ENCODE measurements around the gene MYH3.
"Not testable (repeated sequence)": the region's sequence is repeated elsewhere in the genome, so short reads cannot be mapped to it uniquely, and the experiment has no call there.

MYH3 gene

DNA sequence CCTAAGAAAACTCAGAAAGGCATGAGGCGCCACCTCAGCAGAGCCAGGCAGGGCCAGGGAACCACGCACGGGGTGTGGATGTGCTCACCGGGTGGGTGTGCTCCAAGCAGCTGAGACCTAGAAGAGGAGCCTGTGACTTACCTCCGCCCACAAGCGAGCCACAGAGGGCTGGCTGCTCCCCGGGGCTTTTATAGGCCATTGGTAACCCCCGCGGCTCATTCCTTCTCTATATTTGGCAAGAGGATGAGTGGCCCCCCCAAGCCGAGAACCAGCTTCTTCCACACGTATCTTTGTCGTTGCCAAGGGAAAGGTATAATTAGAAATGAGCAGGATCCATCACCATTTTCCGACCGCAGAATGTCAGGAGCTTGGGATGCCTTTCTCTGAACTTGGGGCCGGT, at the start of gene MYH3:
MYH3 (minus strand) TSS at position 162 of the 400 bp plus-strand sequence. CDS start 2,245 bp downstream, outside the sequence.
- no peak for DNase-seq

DNA sequence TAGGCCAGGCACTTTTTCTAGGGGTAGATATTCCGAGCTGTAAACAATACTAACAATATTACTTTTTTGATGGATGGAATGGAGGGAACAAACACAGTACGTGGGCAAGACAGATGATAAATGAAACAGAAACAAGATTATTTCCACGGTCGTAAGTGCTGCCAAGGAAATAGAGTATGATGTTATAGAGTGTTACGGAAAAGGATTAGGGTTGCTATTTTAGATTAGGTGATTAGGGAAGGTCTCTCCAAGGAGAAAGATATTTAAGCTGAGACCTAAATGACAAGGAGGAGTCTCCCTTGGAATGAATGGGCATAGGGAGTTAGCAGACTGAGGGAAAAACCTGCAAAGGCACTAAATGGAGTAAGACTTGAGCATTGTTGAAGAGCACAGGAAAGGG, 48.6 kb upstream of the MYH3 start:
- no peak for DNase-seq

DNA sequence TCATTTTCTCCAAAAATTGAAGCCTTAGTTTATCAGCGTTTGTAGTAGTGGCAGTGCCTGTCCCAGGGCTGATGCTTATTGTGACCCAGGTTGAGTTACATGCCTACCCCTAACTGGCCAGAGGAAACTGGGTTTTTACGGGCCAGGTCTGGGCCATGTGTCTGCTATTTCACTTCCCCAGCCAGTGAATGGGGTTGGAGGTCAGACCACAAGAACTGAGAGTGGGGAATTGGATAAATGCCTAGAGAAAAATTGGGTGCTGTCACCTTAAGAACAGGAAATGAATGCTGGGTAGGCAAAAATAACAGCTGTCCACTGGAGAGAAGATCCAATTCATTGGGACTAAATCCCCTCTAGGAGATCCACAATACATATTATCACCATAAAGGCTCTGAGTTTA, 45.5 kb upstream of the MYH3 start:
- DNase-seq, result peak; percentile 2

DNA sequence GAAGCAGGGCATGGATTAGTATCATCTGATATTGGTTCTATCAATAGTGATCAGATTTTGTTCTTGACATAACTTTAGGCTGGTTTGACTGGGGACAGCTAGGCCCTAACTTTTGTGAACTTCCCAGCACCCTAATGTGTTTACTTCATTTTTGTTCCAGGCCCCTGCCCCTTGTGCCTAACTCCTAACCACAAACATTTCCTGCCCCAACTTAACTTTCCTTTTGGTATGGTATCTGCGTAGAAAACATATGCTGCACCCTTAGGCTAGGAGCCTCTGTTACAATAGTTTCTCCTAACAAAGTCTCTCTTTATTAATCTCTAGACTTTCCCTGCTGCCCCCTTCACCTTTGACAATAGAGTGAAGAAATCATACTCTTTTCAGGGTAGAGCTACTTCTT, 42.7 kb upstream of the MYH3 start:
- DNase-seq, result peak; percentile 29

DNA sequence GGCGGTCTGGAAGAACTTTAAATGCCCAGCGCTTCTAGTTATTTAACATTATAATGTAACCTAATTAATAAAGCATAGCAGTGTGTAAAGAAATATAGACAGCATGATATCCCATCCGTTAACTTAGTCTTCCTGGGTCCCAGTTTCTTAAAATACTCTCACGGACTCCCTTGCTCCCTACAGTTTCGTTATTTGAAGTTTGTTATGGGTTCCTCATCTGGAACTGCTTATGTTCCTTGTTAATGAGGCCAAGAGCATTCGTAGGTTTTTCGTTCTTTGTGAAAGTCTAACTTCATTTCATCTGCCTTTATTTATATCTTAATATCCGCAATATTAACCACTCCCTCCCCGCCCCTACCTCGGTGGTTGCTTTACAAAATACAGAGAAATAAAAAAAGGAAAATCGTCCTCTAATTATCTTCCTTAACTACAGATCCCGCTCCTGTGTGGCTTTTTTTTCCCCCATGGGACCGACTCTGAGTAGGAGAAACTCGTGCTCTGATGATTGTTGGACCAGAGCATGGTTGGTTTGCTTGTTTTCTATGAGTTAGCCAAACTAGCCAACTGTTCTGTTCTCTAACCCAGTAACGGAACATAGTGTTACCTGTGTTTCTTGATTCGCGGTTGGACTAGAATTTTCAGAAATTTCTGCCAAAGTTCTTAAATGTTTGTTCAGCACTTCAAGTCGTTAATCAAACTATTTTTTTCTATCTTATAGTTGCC, 41.1 kb upstream of the MYH3 start:
- no peak for DNase-seq

DNA sequence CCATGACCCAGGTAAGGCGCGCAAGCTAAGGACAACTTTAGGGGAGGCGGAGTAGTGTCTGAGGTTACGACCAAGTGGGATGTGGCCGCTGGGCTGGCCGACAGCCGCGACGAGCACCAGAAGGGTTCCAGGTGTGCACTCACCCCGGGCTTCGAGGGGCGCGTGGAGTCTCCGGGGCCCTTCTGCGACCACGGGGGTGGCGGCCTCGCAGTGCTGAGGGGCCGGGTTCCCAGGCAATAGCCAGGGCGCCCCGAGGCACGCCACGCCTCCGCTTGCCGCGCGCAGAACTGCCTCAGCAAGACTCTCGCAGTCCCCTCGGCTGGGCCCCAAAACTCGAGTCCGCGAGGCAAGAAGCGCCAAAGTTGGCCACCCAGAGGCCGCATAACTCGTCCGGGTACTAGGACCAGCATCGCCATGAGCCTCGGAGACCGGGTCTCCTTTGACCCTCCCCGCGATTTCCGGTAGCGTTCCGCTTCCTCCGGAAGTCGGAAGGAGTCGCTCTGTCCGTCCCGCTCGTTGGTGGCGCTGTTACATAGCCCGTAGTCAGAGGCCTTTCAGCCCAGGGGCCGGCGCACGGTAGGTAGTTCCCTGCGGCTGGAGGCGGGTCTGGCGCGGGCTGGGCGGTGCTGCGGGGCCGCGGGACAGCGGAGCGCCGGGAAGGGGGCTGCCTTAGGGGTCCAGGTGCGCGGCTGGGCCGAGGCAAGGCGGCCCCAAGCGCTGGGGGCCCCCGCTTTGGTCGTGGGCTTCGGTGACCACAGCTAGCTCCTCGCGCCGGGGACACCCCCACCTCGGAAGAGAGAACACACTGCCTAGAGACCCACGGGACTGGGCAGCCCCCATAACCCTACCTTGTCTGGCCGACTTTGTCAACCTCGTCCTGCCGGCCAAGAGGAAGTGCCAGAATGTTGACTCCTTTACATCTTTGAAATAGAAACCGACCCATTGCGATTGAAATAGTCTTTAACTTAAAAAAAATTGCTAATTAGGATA, 40.3 kb upstream of the MYH3 start, which contains the start of the genes ADPRM and SCO1:
ADPRM (plus strand) TSS at position 503 of the 990 bp plus-strand sequence. CDS start 7,333 bp downstream, outside the sequence.
SCO1 (minus strand) TSS at position 442 of the 990 bp plus-strand sequence; CDS start at position 416, 26 bp downstream.
- DNase-seq, result peak; percentile 88

DNA sequence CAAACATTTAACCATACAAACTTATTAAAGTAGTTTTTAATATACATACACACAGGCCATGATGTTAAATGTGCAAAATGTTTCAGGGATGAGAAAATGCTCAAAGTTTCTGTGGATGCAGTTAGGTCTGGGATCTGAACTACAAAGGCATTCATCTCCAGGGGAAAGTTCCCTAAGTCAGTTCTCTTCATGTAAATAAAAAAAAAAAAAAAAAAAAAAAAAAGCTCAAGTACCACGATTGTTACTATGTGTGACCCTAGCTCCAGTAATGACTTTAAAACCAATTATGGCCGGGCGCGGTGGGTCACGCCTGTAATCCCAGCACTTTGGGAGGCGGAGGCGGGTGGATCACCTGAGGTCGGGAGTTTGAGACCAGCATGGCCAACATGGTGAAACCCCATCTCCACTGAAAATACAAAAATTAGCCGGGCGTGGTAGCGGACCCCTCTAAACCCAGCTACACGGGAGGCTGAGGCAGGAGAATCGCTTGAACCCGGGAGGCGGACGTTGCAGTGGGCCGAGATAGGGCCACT, 38.8 kb upstream of the MYH3 start:
- DNase-seq, result not testable (repeated sequence)

DNA sequence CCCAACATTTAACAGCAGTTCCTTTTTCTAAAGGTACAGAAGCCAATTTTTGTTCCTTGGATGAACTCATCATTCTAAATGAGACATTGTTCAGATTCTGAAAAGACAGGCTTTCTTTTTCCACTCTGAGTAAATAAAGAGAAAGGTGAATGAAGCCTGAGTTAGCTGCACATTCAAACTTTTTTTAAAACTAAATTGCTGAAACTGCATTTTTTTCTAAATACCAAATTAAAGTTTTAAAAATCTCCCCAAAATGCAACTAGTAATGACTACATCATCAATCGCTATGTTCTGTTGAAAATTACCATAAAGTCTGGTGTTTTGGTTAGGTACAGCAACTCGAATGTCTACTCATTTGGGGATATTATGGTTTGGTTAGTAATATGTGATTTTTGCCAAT, 30.4 kb upstream of the MYH3 start:
- DNase-seq, result no peak

DNA sequence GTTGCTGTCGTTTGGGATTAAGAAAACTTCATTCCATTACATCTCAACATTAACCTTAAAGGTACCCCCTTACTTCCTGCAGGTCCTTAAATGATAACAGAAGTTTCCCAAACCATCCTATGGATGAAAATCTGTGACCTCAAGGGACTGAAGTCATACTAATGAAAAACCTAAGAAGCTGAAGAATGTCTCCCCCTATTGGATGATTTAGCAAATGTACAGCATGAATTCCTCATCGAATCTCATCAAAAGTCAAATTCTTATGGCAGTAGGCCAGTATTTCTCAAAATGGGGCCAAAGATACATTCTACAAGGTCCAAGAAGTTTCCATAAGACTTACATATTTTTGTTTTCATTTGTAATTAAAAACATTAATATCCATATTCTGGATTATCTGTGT, 26.7 kb upstream of the MYH3 start:
- DNase-seq, result no peak

DNA sequence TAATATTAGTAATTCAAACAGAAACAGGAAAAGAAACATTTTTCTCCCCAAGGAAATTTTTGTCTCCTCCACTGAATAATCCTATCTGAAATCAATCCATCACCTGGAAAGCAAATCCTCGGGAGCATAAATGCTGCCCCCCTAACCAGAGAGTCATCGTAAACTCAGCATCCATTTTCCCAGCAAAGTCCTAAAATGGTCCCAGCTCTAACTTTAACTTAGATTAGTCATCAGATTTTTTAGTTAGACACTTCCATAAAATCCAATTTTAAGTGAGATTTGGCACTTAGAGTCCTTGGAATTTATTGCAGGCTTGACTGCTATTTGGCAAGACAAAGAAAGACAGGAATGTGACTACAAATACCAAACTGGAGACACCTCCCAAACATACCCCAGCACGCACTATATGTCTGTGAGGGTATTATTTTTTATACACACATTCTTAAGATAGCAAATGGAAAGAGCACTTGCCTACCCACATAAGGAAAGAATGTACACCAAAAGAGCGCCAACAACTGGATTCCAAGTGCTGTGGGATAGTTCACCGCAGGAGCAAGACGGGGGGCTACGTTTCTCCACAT, 24.8 kb upstream of the MYH3 start:
- DNase-seq, result no peak

DNA sequence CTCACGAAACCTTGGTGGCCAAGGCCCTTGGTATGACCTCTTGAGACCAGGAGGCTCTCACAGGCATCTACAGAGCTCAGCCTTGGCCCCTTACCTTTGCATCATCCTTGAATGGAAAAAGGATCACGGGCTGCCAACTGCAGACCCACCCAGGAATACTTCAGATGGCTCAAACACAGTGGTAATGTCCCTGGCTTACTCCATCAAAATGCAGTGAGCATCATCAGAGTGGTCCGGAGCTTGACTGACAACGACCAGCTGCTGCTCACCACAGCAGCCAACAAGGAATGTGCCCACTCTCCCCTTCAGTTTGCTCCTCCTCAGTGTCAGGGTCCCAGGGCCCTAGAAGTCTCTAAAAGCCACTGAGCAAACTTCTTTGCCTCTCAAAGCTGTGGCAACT, 17.6 kb upstream of the MYH3 start:
- DNase-seq, result no peak

DNA sequence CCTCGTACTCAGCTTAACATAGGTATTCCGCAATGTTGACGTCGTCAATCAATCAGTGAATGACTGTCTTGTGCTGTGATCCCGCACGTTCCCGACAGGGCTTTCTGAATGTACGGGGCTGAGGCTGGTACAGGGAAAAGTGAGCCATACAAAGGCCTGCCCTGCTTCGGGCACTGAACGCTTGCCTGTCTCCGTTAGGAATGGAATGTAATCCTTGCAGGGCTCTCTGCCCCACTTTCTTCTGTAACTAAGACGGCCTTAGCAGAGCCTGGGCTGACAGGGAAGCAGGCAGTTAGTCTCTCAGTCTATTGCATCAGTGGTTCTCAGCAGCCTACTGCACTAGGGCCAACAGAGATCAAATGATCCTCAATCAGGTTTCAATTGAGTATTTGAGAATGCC, 16.2 kb upstream of the MYH3 start:
- DNase-seq, result no peak

DNA sequence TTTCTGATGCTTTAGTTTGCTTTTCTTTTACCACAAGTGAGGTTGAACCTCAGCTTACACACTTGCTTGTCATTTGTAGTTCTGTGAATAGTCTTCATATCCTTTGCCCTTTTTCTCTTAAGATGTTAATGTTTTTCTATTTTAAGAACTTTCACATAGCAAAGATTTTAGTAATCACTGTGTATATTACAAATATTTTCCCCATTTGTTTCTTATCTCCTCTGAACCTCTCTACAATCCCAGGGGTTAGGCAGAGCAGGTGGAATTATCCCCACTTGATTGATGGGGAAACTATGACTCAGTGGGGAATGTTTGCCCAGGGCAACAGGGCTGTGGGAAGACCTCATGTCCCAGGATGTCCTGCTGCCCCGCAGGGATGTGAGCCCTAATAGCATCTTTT, 11.7 kb upstream of the MYH3 start:
- DNase-seq, result no peak

DNA sequence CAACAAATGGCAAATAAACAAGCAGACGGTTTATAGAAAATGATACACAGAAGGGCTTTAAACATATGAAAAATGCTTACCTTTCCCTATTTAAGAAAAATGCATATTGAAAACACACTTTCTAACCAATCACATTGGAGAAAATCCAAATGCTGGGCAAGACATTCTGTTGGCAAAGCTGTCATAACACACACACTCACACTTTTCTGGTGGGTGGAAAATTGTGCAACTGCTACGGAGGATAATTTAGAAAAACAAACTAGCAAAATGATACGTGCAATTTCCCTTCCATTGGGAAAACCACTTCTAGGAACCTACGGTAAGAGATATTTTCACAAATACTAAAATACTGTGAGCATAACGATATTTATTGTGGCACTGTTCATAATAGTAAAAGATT, 9.8 kb upstream of the MYH3 start:
- DNase-seq, result no peak

DNA sequence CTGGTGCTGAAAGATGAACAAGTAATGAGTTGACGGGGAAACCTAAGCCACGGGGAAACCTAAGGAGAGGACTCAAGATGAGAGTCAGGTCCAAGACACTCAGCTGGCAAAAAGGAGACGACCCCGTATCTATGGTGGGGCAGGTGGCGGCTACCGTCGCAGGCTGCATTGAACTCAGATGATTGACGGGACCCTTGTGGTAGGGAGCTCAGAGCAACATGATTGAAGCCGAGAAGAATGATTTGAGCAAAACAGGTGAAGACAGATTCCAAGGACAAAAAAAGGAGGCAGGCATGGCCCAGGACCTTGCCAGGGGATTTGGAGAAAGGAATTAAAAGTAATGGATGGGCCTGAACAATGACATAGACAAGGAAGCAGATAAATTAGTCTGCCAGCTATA, 7.5 kb upstream of the MYH3 start:
- DNase-seq, result no peak

DNA sequence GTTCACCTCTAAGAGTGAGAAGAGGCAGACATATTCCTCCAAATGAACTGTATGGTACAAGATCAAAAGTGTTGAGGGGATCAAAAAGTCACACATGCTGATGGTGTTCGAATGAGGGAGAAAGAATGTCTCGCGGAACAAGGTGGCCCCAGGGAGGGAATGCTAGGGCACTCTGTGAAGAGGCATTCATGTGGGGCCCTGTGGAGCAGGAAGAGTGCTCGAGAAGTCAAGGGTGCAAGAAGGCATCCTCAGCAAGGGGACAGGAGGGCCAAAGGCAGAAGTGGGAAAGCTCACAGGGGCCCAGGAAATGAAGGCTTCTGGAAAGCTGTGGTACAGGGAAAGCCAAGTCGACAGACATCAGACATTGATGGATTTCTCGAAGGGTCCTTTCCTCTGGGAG, 6.1 kb upstream of the MYH3 start:
- no peak for DNase-seq

DNA sequence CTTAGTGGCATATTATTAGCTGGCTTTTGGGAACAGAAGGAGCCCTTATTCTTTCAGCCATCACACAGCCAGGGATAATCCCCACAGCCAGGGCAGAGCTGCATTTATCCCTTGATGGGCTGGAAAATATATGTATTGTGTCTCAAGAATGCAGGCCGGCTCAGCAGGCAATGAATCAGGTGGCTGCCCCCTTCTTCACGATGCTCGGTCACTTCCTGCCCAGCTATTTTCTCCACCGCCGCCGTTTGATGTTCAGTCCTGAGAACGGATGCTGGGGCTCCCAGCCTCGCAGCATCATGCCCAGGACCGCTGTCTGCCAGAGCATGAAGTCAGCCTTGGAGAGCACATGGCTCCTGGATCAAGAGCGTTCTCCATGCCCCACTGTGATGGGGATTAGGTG, 4.3 kb upstream of the MYH3 start:
- no peak for DNase-seq

DNA sequence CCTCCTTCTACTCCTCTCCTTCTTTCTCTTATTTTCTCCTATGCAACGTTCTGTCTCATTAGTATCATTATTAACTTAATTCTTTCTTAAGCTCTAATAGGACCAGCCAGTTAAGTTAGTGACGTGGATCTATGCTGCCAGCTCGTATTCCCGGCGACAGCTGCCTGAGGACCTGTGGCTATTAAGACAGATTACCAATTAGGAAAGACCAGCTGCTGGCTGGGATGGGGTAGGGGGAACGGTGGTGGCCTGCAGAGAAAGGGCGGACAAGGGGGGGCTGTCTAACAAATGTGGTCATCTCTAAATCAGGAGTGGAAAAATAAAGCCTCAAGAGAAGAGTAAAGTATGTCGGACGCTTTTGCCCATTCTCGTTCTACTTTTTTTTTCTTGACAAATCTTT, 770 bp upstream of the MYH3 start:
- DNase-seq, result no peak

DNA sequence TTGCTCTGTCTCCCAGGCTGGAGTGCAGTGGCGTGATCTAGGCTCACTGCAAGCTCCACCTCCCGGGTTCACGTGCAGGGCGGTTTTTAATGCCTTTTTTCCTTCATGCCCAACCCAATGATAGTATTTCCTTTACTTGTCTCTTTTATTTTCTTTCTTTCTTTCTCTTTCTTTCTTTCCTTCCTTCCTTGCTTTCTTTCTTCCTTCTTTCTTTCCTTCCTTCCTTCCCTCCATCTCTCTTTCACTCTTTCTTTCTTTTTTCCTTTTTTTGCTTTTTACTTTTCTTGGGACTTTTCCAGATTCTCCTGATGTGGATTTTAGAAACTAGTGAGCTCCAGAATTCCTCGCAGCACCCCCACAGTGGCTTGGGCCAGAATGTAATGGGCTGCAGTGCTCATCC, 3.1 kb downstream of the MYH3 start:
- no peak for DNase-seq

DNA sequence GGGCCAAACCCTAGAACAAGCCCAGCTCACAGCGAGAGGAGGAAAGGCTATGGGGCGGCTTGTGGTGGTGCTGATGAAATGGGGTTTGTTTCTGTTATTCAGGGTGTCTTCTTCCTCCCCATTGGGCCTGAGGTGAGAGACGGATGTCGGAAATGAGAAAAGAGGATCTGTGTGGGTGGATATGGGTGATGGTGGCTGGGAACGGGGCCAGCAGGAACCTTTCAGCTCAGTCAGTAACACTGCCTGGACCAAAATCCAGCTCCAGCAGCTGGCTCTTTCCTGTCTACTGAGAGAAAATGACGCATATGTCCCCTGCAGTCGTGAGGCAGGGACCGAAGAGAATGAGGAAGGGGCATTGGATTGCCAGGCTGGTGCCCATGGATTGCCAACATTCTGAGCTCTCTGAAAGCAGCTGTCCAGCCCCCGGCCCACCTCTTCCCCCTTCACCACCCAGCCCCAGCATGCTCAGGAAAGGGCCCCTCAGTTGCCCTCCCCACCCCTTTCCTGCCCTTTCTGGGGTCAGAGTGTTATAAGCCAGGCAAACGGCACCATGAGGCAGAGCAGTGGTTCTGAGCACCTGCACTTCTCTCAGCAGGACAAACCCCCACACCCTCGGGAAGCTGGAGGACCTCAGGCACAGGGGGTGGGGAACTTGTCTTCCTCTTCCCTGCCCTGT, 4.0 kb downstream of the MYH3 start:
- DNase-seq, result no peak

DNA sequence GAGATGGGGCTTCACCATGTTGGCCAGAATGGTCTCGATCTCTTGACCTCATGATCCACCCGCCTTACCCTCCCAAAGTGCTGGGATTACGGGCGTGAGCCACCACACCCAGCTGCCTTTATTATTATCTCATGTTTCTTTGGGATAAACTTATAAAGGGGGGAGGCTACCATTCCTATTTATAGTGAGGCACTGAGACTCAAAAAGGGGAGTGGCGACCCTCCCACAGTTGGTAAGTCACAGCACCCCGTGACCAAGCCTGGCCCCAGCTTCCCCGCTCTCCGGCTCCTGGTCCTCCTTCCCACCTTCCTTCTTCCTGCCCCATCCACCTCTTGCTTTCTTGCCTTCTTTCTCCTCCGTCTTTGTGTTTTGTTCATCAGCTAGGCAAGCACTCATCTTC, 5.2 kb downstream of the MYH3 start:
- DNase-seq, result no peak

DNA sequence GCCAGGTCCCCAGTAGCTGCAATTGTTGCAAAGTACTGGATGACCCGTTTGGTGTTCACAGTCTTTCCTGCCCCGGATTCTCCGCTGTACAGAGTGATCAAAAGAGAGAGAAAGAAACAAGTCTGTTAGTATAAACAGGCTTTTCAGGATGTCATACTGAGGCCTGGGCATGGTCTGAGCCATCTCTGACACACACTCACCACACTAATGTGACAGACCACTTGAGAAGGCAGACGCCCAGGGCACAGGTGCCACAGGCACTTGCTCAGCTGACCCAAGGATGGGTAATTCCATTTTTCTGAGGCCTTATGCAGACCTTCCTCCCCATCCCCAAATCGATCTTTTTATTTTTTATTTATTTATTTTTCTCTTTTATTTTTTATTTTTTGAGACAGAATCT, 7.5 kb downstream of the MYH3 start:
- DNase-seq, result no peak

DNA sequence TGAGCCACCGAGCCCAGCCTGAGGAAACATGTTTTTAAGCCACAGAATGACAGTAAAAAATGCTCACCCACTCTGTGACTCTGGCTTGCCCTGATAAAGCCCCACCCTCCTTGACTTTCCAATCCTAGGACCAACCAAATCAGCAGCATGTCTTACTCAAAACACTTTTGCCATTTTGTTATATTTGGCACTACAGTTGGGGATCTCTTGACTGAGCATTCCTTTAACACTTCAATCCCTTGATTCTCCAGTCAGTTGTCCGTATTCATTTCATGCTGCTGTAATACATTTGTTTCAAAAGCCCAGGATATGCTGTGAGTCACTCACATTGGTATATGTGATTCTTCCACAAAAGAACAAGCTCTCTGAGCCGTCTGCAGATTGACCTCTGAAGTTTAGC, 8.2 kb downstream of the MYH3 start:
- DNase-seq, result no peak

Measured in GDM1 (cell line).